HCEC 1CT (cell line): ENCODE measurements around the gene AASS.
"Not testable (repeated sequence)": the region's sequence is repeated elsewhere in the genome, so short reads cannot be mapped to it uniquely, and the experiment has no call there.

Experiments used
- DNase-seq: peaks from one replicate; pipeline ENCODE4 v3.0.0-alpha.2; 2017

The AASS gene

GRCh38 chr7:122143751-122144711 is at the start of gene AASS:
AASS (minus strand) TSS chr7:122144249; CDS start chr7:122133726, 10,523 bp downstream.
- DNase-seq = peak; percentile 98

GRCh38 chr7:122188785-122189184 is 44.7 kb upstream of the AASS start:
- DNase-seq = no peak

GRCh38 chr7:122183106-122183505 is 39.1 kb upstream of the AASS start:
- DNase-seq = no peak

- DNase-seq = no peak
Measured at GRCh38 chr7:122182081-122182480, 38.0 kb upstream of the AASS start.

GRCh38 chr7:122172144-122172543 is 28.1 kb upstream of the AASS start:
- DNase-seq = not testable (repeated sequence)

- peak; percentile 75 for DNase-seq
Measured at GRCh38 chr7:122166740-122167139, 22.7 kb upstream of the AASS start.

- DNase-seq = no peak
Measured at GRCh38 chr7:122166275-122166674, 22.2 kb upstream of the AASS start.

GRCh38 chr7:122161628-122162027 is 17.6 kb upstream of the AASS start:
- no peak for DNase-seq

GRCh38 chr7:122155566-122155965 is 11.5 kb upstream of the AASS start:
- no peak for DNase-seq

- DNase-seq = no peak
Measured at GRCh38 chr7:122148878-122149277, 4.8 kb upstream of the AASS start.

- DNase-seq = no peak
Measured at GRCh38 chr7:122148081-122148480, 4.0 kb upstream of the AASS start.

GRCh38 chr7:122145937-122146645 is 2.0 kb upstream of the AASS start:
- no peak for DNase-seq

GRCh38 chr7:122143376-122143750 is 686 bp downstream of the AASS start:
- no peak for DNase-seq

GRCh38 chr7:122140918-122141317 is 3.1 kb downstream of the AASS start:
- peak; percentile 49 for DNase-seq

- DNase-seq = peak; percentile 47
Measured at GRCh38 chr7:122137251-122138077, 6.6 kb downstream of the AASS start.

GRCh38 chr7:122136639-122137245 is 7.3 kb downstream of the AASS start:
- DNase-seq = peak; percentile 11

GRCh38 chr7:122136078-122136477 is 8.0 kb downstream of the AASS start:
- DNase-seq = no peak

- no peak for DNase-seq
Measured at GRCh38 chr7:122135275-122135674, 8.8 kb downstream of the AASS start.

GRCh38 chr7:122134793-122135192 is 9.3 kb downstream of the AASS start:
- DNase-seq = not testable (repeated sequence)

- no peak for DNase-seq
Measured at GRCh38 chr7:122133477-122133876, 10.6 kb downstream of the AASS start.

- peak; percentile 91 for DNase-seq
Measured at GRCh38 chr7:122132341-122132740, 11.7 kb downstream of the AASS start.

GRCh38 chr7:122123746-122124145 is 20.3 kb downstream of the AASS start:
- DNase-seq = peak; percentile 27

GRCh38 chr7:122118757-122119156 is 25.3 kb downstream of the AASS start:
- no peak for DNase-seq
